GM12874 (cell line): Measurements from ENCODE around the gene DENND5B.

Source experiments
- TF ChIP-seq, protein P1 (sequence below): IDR thresholded peaks from 2 replicates; pipeline ENCODE4 v1.5.1; 2011; ENCODE audit warnings: low read depth, mild to moderate bottlenecking, control low read depth, low read length, moderate library complexity; ENCODE audit not compliant: insufficient read depth

The DENND5B gene

DNA sequence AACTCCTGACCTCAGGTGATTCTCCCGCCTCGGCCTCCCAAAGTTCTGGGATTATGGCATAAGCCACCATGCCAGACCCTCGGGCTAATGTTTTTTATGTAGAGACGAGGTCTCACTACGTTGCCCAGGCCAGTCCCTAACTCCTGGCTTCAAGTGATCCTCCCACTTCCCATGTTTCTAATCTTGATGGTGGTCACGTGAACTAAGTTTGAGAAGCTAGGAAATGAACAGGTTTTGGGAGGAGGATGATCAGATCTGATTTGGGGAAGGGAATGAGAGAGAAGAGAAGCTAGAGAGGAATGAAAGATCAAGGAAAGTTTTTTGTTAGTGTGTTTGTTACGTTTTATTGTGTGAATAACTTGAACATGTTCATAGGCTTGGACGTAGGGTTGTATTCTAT, 247.8 kb downstream of the DENND5B start:
- TF ChIP-seq, protein P1, sequence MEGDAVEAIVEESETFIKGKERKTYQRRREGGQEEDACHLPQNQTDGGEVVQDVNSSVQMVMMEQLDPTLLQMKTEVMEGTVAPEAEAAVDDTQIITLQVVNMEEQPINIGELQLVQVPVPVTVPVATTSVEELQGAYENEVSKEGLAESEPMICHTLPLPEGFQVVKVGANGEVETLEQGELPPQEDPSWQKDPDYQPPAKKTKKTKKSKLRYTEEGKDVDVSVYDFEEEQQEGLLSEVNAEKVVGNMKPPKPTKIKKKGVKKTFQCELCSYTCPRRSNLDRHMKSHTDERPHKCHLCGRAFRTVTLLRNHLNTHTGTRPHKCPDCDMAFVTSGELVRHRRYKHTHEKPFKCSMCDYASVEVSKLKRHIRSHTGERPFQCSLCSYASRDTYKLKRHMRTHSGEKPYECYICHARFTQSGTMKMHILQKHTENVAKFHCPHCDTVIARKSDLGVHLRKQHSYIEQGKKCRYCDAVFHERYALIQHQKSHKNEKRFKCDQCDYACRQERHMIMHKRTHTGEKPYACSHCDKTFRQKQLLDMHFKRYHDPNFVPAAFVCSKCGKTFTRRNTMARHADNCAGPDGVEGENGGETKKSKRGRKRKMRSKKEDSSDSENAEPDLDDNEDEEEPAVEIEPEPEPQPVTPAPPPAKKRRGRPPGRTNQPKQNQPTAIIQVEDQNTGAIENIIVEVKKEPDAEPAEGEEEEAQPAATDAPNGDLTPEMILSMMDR = no peak

DNA sequence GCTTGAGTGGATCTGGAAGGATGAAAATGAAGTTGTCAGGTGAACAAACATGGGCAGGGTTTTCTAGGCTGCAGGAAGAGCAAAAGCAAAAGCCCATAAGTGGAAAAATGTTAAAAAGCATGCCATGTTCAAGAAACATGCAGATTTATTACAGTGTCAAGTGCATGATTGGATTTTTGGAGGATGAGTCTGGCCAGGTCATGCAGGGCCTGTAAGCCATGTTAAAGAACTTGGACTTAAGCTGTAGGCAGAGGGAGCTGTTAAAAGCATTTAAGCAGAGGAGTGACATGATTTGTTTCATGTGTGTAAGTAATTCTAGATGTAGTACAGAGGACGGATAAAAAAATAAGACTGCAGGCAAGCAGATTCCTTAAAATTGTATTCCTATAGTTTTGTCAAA, 248.7 kb downstream of the DENND5B start:
- TF ChIP-seq, protein P1 = no peak

DNA sequence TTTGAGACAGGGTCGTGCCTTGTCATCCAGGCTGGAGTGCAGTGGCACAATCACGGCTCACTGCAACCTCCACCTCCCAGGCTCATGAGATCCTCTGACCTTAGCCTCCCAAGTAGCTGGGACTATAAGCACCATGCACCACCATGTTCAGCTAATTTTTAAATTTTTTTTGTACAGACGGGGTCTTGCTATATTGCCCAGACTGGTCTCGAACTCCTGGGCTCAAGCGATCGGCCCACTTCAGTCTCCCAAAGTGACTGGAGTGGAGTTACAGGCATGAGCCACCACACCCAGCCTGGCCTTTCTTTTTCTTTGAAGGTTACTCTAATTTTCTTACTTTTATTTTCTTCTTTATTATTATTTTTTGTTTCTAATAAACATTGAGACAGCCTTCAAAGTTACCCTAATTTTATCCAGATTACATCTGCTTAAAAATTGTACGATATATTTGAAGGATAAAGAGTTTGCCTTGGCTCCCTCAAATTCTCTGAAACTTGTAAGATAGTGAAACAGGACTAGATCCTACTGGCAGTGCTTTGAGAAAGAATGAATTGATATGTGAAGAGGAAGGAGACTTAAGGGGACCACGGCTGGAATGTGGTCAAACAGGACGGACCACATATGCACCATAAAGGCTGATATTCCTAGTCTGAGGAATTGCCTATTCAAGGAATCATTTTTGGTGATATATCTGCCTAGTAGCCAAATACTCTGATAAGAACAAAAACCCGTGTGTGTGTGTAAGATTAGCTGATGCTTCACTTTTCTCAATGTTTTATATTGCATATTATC, 250.9 kb downstream of the DENND5B start:
- TF ChIP-seq, protein P1 = no peak

DNA sequence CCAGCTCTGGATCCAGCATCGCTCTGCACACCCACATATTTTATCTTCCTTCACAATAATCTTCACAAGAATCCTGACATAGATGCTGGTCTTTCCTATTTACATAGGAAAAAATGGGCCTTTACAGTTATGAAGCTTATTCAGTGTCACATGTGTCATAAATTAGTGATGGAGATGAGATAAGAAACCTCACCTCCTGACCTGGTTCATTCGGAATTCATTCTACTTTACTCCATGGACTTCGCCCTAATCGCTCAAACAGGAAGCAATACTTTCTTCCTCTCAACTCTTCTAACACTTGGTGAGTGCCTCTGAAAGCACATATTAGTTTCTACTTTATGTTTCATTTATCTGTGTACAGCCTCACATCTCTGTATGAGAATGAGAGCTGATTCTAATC, 253.0 kb downstream of the DENND5B start:
- TF ChIP-seq, protein P1 = no peak
